Endothelial cell of umbilical vein (primary cell): ENCODE data around the gene WNT8A. TPM values are rescaled to one million over a fixed set of nuclear protein-coding genes. Genes with fewer than 3 reads are reported as not detected.

Experiments
- BruUV-seq: library from RNA; stranded (reverse); fragments of 400-500 nt; replicated peaks from 2 replicates; lab custom pipeline; 2021; lab: Mats Ljungman, UMichigan
- CTCF ChIA-PET: fragments of 300-600, 350-600 bp; sonication (Branson Sonifier 250); formaldehyde crosslinking; loops from one replicate; lab custom pipeline; 2021; ENCODE audit warnings: antibody characterized with exemption, inconsistent platforms; lab: Charles Lee
- POLR2A ChIA-PET: fragments of 300-600, 350-600 bp; sonication (Branson Sonifier 250); formaldehyde crosslinking; loops from one replicate; lab custom pipeline; 2021; ENCODE audit warnings: antibody characterized with exemption, inconsistent platforms; lab: Charles Lee
- DNase-seq: peaks from one replicate; pipeline ENCODE4 v3.0.0-alpha.2; 2011; ENCODE audit warnings: low read depth, low spot score
- FAIRE-seq: peaks from 2 replicates; lab custom pipeline; 2011; peaks lifted over from hg19 to GRCh38; lab: Jason Lieb, UNC
- H2AFZ ChIP-seq: 2 replicates; pipeline ENCODE4 v1.6.0; 2012; ENCODE audit warnings: low read depth, low read length, control low read depth, inconsistent platforms
- H3K27ac ChIP-seq: 2 replicates; pipeline ENCODE4 v1.5.1; 2011; ENCODE audit warnings: low read depth, mild to moderate bottlenecking, control low read depth, low read length, moderate library complexity; ENCODE audit not compliant: insufficient read depth
- H3K27me3 ChIP-seq, 2 experiments: 2 replicates each; pipeline versions ENCODE4 v1.6.0 to v1.6.1; 2011; ENCODE audit warnings: low read length in 2 of 2, mixed read lengths in 1 of 2; ENCODE audit not compliant: control insufficient read depth in 2 of 2, insufficient read depth in 2 of 2
- H3K36me3 ChIP-seq, 2 experiments: 2 replicates in 1 of 2; 3 replicates in 1 of 2; pipeline ENCODE4 v1.5.1; 2011; ENCODE audit warnings: low read length in 2 of 2, mild to moderate bottlenecking in 1 of 2, moderate library complexity in 1 of 2; ENCODE audit not compliant: control insufficient read depth in 2 of 2, insufficient read depth in 2 of 2; ENCODE audit errors: extremely low read depth in 1 of 2
- H3K4me1 ChIP-seq: 3 replicates; pipeline ENCODE4 v1.5.1; 2011; ENCODE audit warnings: mild to moderate bottlenecking, low read length; ENCODE audit not compliant: control insufficient read depth, insufficient read depth; ENCODE audit errors: extremely low read depth
- H3K4me2 ChIP-seq: 2 replicates; pipeline ENCODE4 v1.6.1; 2011; ENCODE audit warnings: low read length, control low read depth, mixed read lengths; ENCODE audit not compliant: insufficient read depth
- H3K4me3 ChIP-seq, 3 experiments: fragments of 200-600 bp in 1 of 3; sonication (generic), shearing (Covaris generic) in 1 of 3; replicated peaks in 1 of 3; 2 replicates each; pipeline ENCODE4 v1.5.1; 2011 to 2016; ENCODE audit warnings: control low read depth in 3 of 3, low read length in 3 of 3, mild to moderate bottlenecking in 2 of 3, inconsistent platforms in 1 of 3, low read depth in 1 of 3, moderate library complexity in 1 of 3; ENCODE audit not compliant: insufficient read depth in 1 of 3
- H3K79me2 ChIP-seq: 2 replicates; pipeline ENCODE4 v1.6.0; 2012; ENCODE audit warnings: low read length, inconsistent platforms; ENCODE audit not compliant: control insufficient read depth, insufficient read depth
- H3K9ac ChIP-seq: replicated peaks from 2 replicates; pipeline ENCODE3; 2011; ENCODE audit warnings: low read length, control low read depth; ENCODE audit not compliant: insufficient read depth; ENCODE audit errors: extremely low read depth
- H3K9me1 ChIP-seq: replicated peaks from 3 replicates; pipeline ENCODE4 v1.6.0; 2011; ENCODE audit warnings: mild to moderate bottlenecking, low read length; ENCODE audit not compliant: control insufficient read depth, insufficient read depth; ENCODE audit errors: extremely low read depth
- H3K9me3 ChIP-seq: replicated peaks from 2 replicates; pipeline ENCODE4 v1.5.1; 2012; ENCODE audit warnings: low read length, inconsistent platforms; ENCODE audit not compliant: control insufficient read depth, insufficient read depth
- H4K20me1 ChIP-seq: replicated peaks from 2 replicates; pipeline ENCODE3; 2011; ENCODE audit warnings: mild to moderate bottlenecking, low read length; ENCODE audit not compliant: control insufficient read depth, insufficient read depth; ENCODE audit errors: extremely low read depth
- CTCF ChIP-seq, 2 donors: IDR thresholded peaks; 1 replicate in 1 of 2; 2 replicates in 1 of 2; pipeline ENCODE4 v1.5.1; 2011; ENCODE audit warnings: low read length in 2 of 2, mild to moderate bottlenecking in 2 of 2, moderate library complexity in 2 of 2, control low read depth in 1 of 2, inconsistent platforms in 1 of 2, low read depth in 1 of 2; ENCODE audit not compliant: insufficient read depth in 1 of 2; ENCODE audit errors: extremely low read depth in 1 of 2
- EZH2 ChIP-seq: IDR thresholded peaks from 2 replicates; pipeline ENCODE4 v1.6.1; 2012; ENCODE audit warnings: borderline replicate concordance, low read depth, mild to moderate bottlenecking, moderate library complexity, low read length, inconsistent platforms; ENCODE audit not compliant: severe bottlenecking
- FOS ChIP-seq: IDR thresholded peaks from 2 replicates; pipeline ENCODE4 v1.6.1; 2011; ENCODE audit warnings: mild to moderate bottlenecking, low read length, moderate library complexity, borderline replicate concordance; ENCODE audit not compliant: insufficient read depth
- GATA2 ChIP-seq: IDR thresholded peaks from 2 replicates; pipeline ENCODE4 v1.7.0; 2011; ENCODE audit warnings: low read depth, mild to moderate bottlenecking, moderate library complexity, mixed read lengths, low read length; ENCODE audit not compliant: insufficient read length, insufficient read depth
- JUN ChIP-seq: IDR thresholded peaks from 2 replicates; pipeline ENCODE4 v1.6.1; 2011; ENCODE audit warnings: borderline replicate concordance, low read depth; ENCODE audit not compliant: insufficient read length, insufficient read depth
- MAX ChIP-seq: IDR thresholded peaks from 2 replicates; pipeline ENCODE4 v1.6.1; 2011; ENCODE audit not compliant: insufficient read depth, insufficient read length
- MYC ChIP-seq: IDR thresholded peaks from one replicate; pipeline ENCODE4 v1.6.1; 2011; ENCODE audit warnings: mild to moderate bottlenecking, low read depth, low read length
- POLR2A ChIP-seq: IDR thresholded peaks from 2 replicates; pipeline ENCODE4 v1.6.1; 2012; ENCODE audit warnings: low read depth, mild to moderate bottlenecking, control low read depth, low read length
- POLR2AphosphoS5 ChIP-seq: IDR thresholded peaks from 2 replicates; pipeline ENCODE4 v1.6.1; 2012; ENCODE audit warnings: low read depth, mild to moderate bottlenecking, control low read depth, low read length, moderate library complexity; ENCODE audit not compliant: insufficient read depth
- dilution Hi-C: fragments of 300-500 bp; cut with MboI; formaldehyde crosslinking; loops from one replicate; pipeline ENCODE4 v1.15.0; 2019; ENCODE audit warnings: low sequenced_read_pairs; ENCODE audit not compliant: extremely low pct_ligation_motif_present
- intact Hi-C: fragments of 100-400 bp; cut with micrococcal nuclease; formaldehyde crosslinking; loops from one replicate; pipeline ENCODE4 v1.10.0; 2022
- polyA plus RNA-seq, 4 experiments: library from polyadenylated mRNA; depleted of rRNA in 3 of 4; stranded (reverse) in 3 of 4; unstranded in 1 of 4; fragments of >200 nt; gene quantifications; 2 replicates each; pipeline versions ENCODE4 v1.2.1 to v1.2.3, GENCODE V29; 2011 to 2012; ENCODE audit warnings: missing spikeins in 1 of 4
- total RNA-seq: library from RNA; stranded (reverse); gene quantifications from 2 replicates; pipeline ENCODE4 v1.2.3, GENCODE V29; 2021

WNT8A gene
- total and polyA plus RNA-seq, 2 donors (not counting 3 experiments of a cell fraction or from before 2014, with no cell fraction given), result not detected

GRCh38 chr5:138064526-138064925 lies 19.3 kb upstream of the WNT8A start:
- no peaks in the 10 kb centered on the region for H3K9me1 ChIP-seq
- ChIA-PET POLR2A (no interaction called here), CTCF (interaction anchor here (0.7 to 6.8 kb wide), 20 partner anchors 10 to 434 kb away, joined by 3 to 77 read pairs (median 4); partner anchors contain the start of gene FAM13B)
- H3K4me2 ChIP-seq, result no peak overlapping the region
- H3K27ac ChIP-seq, result no peak overlapping the region
- DNase-seq, result no peak
- H2AFZ ChIP-seq, result no peak overlapping the region
- intact Hi-C loops, result no loop called here
- H3K4me1 ChIP-seq, result no peaks in the 10 kb centered on the region
- H3K4me3 ChIP-seq, result no peak overlapping the region
- no peak for FAIRE-seq
- H3K9me3 ChIP-seq, result no peaks in the 10 kb centered on the region
- H4K20me1 ChIP-seq, result no peaks in the 10 kb centered on the region
- no peaks in the 10 kb centered on the region for H3K27me3 ChIP-seq
- no peaks in the 10 kb centered on the region for H3K36me3 ChIP-seq
- H3K9ac ChIP-seq, result no peak overlapping the region
- dilution Hi-C loops, result no loop called here
- TF ChIP-seq FOS (no peak), POLR2AphosphoS5 (no peak), JUN (no peak), GATA2 (no peak), POLR2A (no peak), CTCF (IDR thresholded peaks at IDR 0.05; ENCODE audit: extremely low read depth in 1 of 2, insufficient read depth in 1 of 2, low read depth in 1 of 2, low read length in 2 of 2) (no peak), MYC (no peak), EZH2 (no peak), MAX (no peak)
- BruUV-seq, result no TSS peak
- H3K79me2 ChIP-seq, result no peaks in the 10 kb centered on the region
